ENCODE measurements around the gene HELZ. TPM values are rescaled to one million over a fixed set of nuclear protein-coding genes. Genes with fewer than 3 reads are reported as not detected.

HELZ gene
- total RNA-seq, 1 donor from 2014 or later, result 51.1 TPM

GRCh38 chr17:67035131-67036083 lies 209.6 kb downstream of the HELZ start:
- no peaks in the 10 kb centered on the region for H3K27me3 ChIP-seq (ENCODE audit: control insufficient read depth, insufficient read depth, low read length)
- TF ChIP-seq, protein P1, sequence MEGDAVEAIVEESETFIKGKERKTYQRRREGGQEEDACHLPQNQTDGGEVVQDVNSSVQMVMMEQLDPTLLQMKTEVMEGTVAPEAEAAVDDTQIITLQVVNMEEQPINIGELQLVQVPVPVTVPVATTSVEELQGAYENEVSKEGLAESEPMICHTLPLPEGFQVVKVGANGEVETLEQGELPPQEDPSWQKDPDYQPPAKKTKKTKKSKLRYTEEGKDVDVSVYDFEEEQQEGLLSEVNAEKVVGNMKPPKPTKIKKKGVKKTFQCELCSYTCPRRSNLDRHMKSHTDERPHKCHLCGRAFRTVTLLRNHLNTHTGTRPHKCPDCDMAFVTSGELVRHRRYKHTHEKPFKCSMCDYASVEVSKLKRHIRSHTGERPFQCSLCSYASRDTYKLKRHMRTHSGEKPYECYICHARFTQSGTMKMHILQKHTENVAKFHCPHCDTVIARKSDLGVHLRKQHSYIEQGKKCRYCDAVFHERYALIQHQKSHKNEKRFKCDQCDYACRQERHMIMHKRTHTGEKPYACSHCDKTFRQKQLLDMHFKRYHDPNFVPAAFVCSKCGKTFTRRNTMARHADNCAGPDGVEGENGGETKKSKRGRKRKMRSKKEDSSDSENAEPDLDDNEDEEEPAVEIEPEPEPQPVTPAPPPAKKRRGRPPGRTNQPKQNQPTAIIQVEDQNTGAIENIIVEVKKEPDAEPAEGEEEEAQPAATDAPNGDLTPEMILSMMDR (IDR thresholded peaks at IDR 0.05; ENCODE audit: insufficient read depth, low read length, severe bottlenecking), result no peak
- no peaks in the 10 kb centered on the region for H3K36me3 ChIP-seq (ENCODE audit: control insufficient read depth, insufficient read depth, low read length)
- DNase-seq (ENCODE audit: low read depth) (no peak), FAIRE-seq (no peak)
- H3K4me3 ChIP-seq (ENCODE audit: low read depth, low read length), result no peak overlapping the region

DNA sequence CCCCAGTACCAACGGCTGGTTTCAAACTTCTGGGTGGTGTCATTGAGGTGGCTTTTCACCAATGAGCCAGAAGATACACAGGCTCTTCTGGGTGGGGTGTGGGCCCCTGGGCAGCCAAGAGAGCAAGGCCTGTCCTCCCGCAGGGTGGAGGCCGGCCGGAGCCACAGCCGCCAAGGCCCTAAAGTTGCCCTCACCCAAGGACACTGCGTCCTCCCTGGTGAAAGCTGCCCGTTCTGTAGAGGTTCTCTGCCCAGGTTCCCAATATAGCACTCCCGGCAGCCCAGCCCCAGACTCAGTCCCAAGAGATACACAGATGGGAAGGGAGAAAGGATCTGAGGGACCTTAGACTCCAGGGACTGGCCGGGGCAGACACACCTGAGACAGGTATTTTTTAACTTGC lies 211.4 kb downstream of the HELZ start:
- H3K27me3 ChIP-seq (ENCODE audit: control insufficient read depth, insufficient read depth, low read length), result no peaks in the 10 kb centered on the region
- no peaks in the 10 kb centered on the region for H3K36me3 ChIP-seq (ENCODE audit: control insufficient read depth, insufficient read depth, low read length)
- H3K4me3 ChIP-seq (ENCODE audit: low read depth, low read length), result no peak overlapping the region
- DNase-seq (ENCODE audit: low read depth), result no peak
- no peak for FAIRE-seq
- TF ChIP-seq, protein P1 (IDR thresholded peaks at IDR 0.05; ENCODE audit: insufficient read depth, low read length, severe bottlenecking), result no peak

- no peaks in the 10 kb centered on the region for H3K27me3 ChIP-seq (ENCODE audit: control insufficient read depth, insufficient read depth, low read length)
- no peak overlapping the region for H3K4me3 ChIP-seq (ENCODE audit: low read depth, low read length)
- H3K36me3 ChIP-seq (ENCODE audit: control insufficient read depth, insufficient read depth, low read length), result no peaks in the 10 kb centered on the region
- TF ChIP-seq, protein P1 (IDR thresholded peaks at IDR 0.05; ENCODE audit: insufficient read depth, low read length, severe bottlenecking), result no peak
- no peak for DNase-seq (ENCODE audit: low read depth)
- no peak for FAIRE-seq
Measured at GRCh38 chr17:67032985-67033384, 212.0 kb downstream of the HELZ start.

DNA sequence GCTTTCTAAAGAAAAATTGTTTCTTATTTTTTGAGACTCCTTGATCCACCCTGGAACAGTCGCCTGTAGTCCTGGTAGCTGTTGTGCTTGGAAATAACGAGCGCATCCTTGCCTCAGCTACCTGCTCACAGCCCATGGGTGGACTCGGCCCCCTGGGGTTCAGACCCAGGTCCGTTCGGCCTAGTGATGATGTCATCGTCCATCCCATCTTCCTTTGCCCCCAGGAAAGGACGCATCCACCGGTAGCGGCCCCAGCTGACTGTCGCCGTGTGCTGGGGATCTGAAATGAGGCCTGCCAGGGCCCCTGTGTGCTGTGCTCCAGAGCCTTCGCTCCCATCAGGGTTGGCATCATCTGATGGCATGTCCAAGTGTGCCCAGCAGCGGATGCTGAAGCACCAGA lies 212.6 kb downstream of the HELZ start:
- no peak for FAIRE-seq
- TF ChIP-seq, protein P1 (IDR thresholded peaks at IDR 0.05; ENCODE audit: insufficient read depth, low read length, severe bottlenecking), result no peak
- Histone ChIP-seq H3K36me3 (ENCODE audit: control insufficient read depth, insufficient read depth, low read length) (no peaks in the 10 kb centered on the region), H3K27me3 (ENCODE audit: control insufficient read depth, insufficient read depth, low read length) (no peaks in the 10 kb centered on the region), H3K4me3 (ENCODE audit: low read depth, low read length) (no peak overlapping the region)
- DNase-seq (ENCODE audit: low read depth), result no peak

GRCh38 chr17:67030641-67031040 lies 214.4 kb downstream of the HELZ start:
- FAIRE-seq, result no peak
- H3K27me3 ChIP-seq (ENCODE audit: control insufficient read depth, insufficient read depth, low read length), result no peaks in the 10 kb centered on the region
- TF ChIP-seq, protein P1 (IDR thresholded peaks at IDR 0.05; ENCODE audit: insufficient read depth, low read length, severe bottlenecking), result no peak
- H3K36me3 ChIP-seq (ENCODE audit: control insufficient read depth, insufficient read depth, low read length), result no peaks in the 10 kb centered on the region
- H3K4me3 ChIP-seq (ENCODE audit: low read depth, low read length), result no peak overlapping the region
- DNase-seq (ENCODE audit: low read depth), result no peak

All from bronchial epithelial cell (primary cell).